ENCODE results near the gene C12orf75. TPM values are rescaled to one million over a fixed set of nuclear protein-coding genes. Genes with fewer than 3 reads are reported as not detected.

C12orf75 gene
- total RNA-seq, 1 donor from 2014 or later, result 163 TPM

- no peak overlapping the region for H2AFZ ChIP-seq (ENCODE audit: low read depth, low read length)
- DNase-seq (ENCODE audit: low read depth), result no peak
- no peaks in the 10 kb centered on the region for H3K9me3 ChIP-seq (ENCODE audit: insufficient read depth, low read depth, low read length)
- H3K27ac ChIP-seq (ENCODE audit: low read depth, low read length), result no peak overlapping the region
- H3K36me3 ChIP-seq (ENCODE audit: insufficient read depth, low read length), result no peaks in the 10 kb centered on the region
- H3K4me3 ChIP-seq (ENCODE audit: insufficient read depth, low read depth, low read length), result no peak overlapping the region
- no peaks in the 10 kb centered on the region for H3K27me3 ChIP-seq (ENCODE audit: insufficient read depth, low read length)
- no peak for FAIRE-seq
- Mint-ChIP-seq H3K4me3 (ENCODE audit: unreplicated experiment) (no peak overlapping the region), H3K27ac (ENCODE audit: unreplicated experiment) (no peak overlapping the region), H3K27me3 (ENCODE audit: low read depth, unreplicated experiment) (no peaks in the 10 kb centered on the region), H3K36me3 (ENCODE audit: low read depth, unreplicated experiment) (no peaks in the 10 kb centered on the region), H3K4me1 (ENCODE audit: low read depth, unreplicated experiment) (peaks cover 12% of the 10 kb centered on the region), H3K9me3 (ENCODE audit: unreplicated experiment) (no peaks in the 10 kb centered on the region)
- H3K79me2 ChIP-seq (ENCODE audit: insufficient read depth, low read length), result no peaks in the 10 kb centered on the region
- TF ChIP-seq, protein P1, sequence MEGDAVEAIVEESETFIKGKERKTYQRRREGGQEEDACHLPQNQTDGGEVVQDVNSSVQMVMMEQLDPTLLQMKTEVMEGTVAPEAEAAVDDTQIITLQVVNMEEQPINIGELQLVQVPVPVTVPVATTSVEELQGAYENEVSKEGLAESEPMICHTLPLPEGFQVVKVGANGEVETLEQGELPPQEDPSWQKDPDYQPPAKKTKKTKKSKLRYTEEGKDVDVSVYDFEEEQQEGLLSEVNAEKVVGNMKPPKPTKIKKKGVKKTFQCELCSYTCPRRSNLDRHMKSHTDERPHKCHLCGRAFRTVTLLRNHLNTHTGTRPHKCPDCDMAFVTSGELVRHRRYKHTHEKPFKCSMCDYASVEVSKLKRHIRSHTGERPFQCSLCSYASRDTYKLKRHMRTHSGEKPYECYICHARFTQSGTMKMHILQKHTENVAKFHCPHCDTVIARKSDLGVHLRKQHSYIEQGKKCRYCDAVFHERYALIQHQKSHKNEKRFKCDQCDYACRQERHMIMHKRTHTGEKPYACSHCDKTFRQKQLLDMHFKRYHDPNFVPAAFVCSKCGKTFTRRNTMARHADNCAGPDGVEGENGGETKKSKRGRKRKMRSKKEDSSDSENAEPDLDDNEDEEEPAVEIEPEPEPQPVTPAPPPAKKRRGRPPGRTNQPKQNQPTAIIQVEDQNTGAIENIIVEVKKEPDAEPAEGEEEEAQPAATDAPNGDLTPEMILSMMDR (IDR thresholded peaks at IDR 0.05; ENCODE audit: insufficient read depth, low read depth, low read length), result no peak
- TF ChIP-seq EZH2 (IDR thresholded peaks at IDR 0.05; ENCODE audit: insufficient read depth, low read length), result no peak
- H3K4me1 ChIP-seq (ENCODE audit: insufficient read depth, low read length), result peaks cover 9% of the 10 kb centered on the region
- H3K4me2 ChIP-seq (ENCODE audit: low read length), result no peak overlapping the region
- no peak overlapping the region for H3K9ac ChIP-seq (ENCODE audit: low read length)
- no peaks in the 10 kb centered on the region for H4K20me1 ChIP-seq (ENCODE audit: insufficient read depth, low read length)
Observed at GRCh38 chr12:105324704-105325103, 5.8 kb upstream of the C12orf75 start.

DNA sequence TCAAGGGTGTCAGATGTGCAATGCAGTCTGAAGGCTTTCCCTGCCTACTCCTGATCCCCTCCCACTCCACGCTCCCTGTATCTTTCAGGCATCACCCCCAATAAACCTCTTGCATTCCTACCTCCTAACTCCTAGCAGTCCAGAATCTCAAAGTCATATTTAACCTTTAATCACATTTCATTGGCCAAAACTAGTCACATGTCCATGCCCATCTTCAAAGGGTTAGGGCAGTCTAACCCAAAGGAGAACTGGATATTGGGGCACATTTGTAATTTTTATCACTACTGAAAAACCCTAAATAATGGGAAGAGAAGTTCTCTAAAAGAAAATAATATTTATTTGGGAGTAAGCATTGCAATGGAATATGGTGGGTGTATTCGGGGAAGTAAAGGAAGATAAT lies 5.4 kb upstream of the C12orf75 start:
- no peak for FAIRE-seq
- H3K27ac ChIP-seq (ENCODE audit: low read depth, low read length), result no peak overlapping the region
- TF ChIP-seq, protein P1 (IDR thresholded peaks at IDR 0.05; ENCODE audit: insufficient read depth, low read depth, low read length), result no peak
- no peak for TF ChIP-seq EZH2 (IDR thresholded peaks at IDR 0.05; ENCODE audit: insufficient read depth, low read length)

DNA sequence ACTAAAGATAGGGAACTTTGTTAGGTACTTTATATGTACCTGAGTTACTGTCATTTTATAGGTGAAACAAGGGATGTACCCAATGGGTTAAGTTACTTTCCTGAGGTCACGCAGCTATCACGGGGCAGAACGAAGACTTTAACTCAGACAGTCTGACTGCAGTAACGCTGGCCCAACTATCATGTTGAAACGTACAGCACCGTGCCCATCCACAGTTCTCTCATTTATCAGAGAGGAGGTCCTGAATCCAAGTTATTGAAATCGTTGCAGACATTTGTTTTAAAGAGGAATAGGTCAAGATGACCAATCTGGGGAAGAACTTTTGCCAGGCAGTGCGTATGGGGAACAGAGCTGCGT lies 587 bp upstream of the C12orf75 start:
- H3K36me3 Mint-ChIP-seq (ENCODE audit: low read depth, unreplicated experiment), result no peaks in the 10 kb centered on the region
- FAIRE-seq (no peak), DNase-seq (ENCODE audit: low read depth) (no peak)
- H3K79me2 ChIP-seq (ENCODE audit: insufficient read depth, low read length), result peaks cover 40% of the 10 kb centered on the region
- H3K4me2 ChIP-seq (ENCODE audit: low read length), result peak overlapping the region; percentile 88
- H3K4me3 ChIP-seq (ENCODE audit: insufficient read depth, low read depth, low read length), result peak overlapping the region; percentile 59
- H4K20me1 ChIP-seq (ENCODE audit: insufficient read depth, low read length), result peaks cover 5% of the 10 kb centered on the region
- peaks cover 41% of the 10 kb centered on the region for H3K4me1 Mint-ChIP-seq (ENCODE audit: low read depth, unreplicated experiment)
- no peaks in the 10 kb centered on the region for H3K9me3 Mint-ChIP-seq (ENCODE audit: unreplicated experiment)
- TF ChIP-seq, protein P1 (IDR thresholded peaks at IDR 0.05; ENCODE audit: insufficient read depth, low read depth, low read length), result no peak
- no peak for TF ChIP-seq EZH2 (IDR thresholded peaks at IDR 0.05; ENCODE audit: insufficient read depth, low read length)
- peak overlapping the region; percentile 8 for H3K27ac ChIP-seq (ENCODE audit: low read depth, low read length)
- H3K36me3 ChIP-seq (ENCODE audit: insufficient read depth, low read length), result no peaks in the 10 kb centered on the region
- peaks cover 45% of the 10 kb centered on the region for H3K4me1 ChIP-seq (ENCODE audit: insufficient read depth, low read length)
- H2AFZ ChIP-seq (ENCODE audit: low read depth, low read length), result peak overlapping the region; percentile 82
- no peaks in the 10 kb centered on the region for H3K27me3 Mint-ChIP-seq (ENCODE audit: low read depth, unreplicated experiment)
- H3K27me3 ChIP-seq (ENCODE audit: insufficient read depth, low read length), result no peaks in the 10 kb centered on the region
- no peak overlapping the region for H3K27ac Mint-ChIP-seq (ENCODE audit: unreplicated experiment)
- peak overlapping the region; percentile 79 for H3K4me3 Mint-ChIP-seq (ENCODE audit: unreplicated experiment)
- H3K9me3 ChIP-seq (ENCODE audit: insufficient read depth, low read depth, low read length), result no peaks in the 10 kb centered on the region
- peak overlapping the region; percentile 45 for H3K9ac ChIP-seq (ENCODE audit: low read length)

More for the DNA sequence above, 5.4 kb upstream of the C12orf75 start:
- Histone ChIP-seq H3K36me3 (ENCODE audit: insufficient read depth, low read length) (no peaks in the 10 kb centered on the region), H4K20me1 (ENCODE audit: insufficient read depth, low read length) (no peaks in the 10 kb centered on the region), H3K27me3 (ENCODE audit: insufficient read depth, low read length) (no peaks in the 10 kb centered on the region), H2AFZ (ENCODE audit: low read depth, low read length) (no peak overlapping the region), H3K4me1 (ENCODE audit: insufficient read depth, low read length) (peaks cover 12% of the 10 kb centered on the region), H3K4me3 (ENCODE audit: insufficient read depth, low read depth, low read length) (no peak overlapping the region), H3K9me3 (ENCODE audit: insufficient read depth, low read depth, low read length) (no peaks in the 10 kb centered on the region), H3K4me2 (ENCODE audit: low read length) (no peak overlapping the region), H3K9ac (ENCODE audit: low read length) (no peak overlapping the region), H3K79me2 (ENCODE audit: insufficient read depth, low read length) (no peaks in the 10 kb centered on the region)
- H3K9me3 Mint-ChIP-seq (ENCODE audit: unreplicated experiment), result no peaks in the 10 kb centered on the region
- no peak overlapping the region for H3K4me3 Mint-ChIP-seq (ENCODE audit: unreplicated experiment)
- no peak for DNase-seq (ENCODE audit: low read depth)
- peaks cover 12% of the 10 kb centered on the region for H3K4me1 Mint-ChIP-seq (ENCODE audit: low read depth, unreplicated experiment)
- no peaks in the 10 kb centered on the region for H3K27me3 Mint-ChIP-seq (ENCODE audit: low read depth, unreplicated experiment)
- H3K27ac Mint-ChIP-seq (ENCODE audit: unreplicated experiment), result no peak overlapping the region
- no peaks in the 10 kb centered on the region for H3K36me3 Mint-ChIP-seq (ENCODE audit: low read depth, unreplicated experiment)

All from astrocyte (in vitro differentiated cells and primary cell).